Right lobe of liver (tissue), 4 donors: ENCODE measurements around the gene POLE4.

ENCODE experiments used
- POLR2A ChIP-seq: fragments of 450-650 bp; IDR thresholded peaks from one replicate; pipeline ENCODE4 v1.6.1; 2017; ENCODE audit warnings: antibody characterized with exemption, mild to moderate bottlenecking
- TF ChIP-seq, protein P1 (sequence below), 4 donors: fragments of 200-600 bp in 3 of 4; fragments of 450-650 bp in 1 of 4; IDR thresholded peaks; one replicate each; pipeline versions ENCODE4 v1.5.1 to v1.8.0; 2016 to 2022; ENCODE audit warnings: antibody characterized with exemption in 4 of 4, mild to moderate bottlenecking in 2 of 4
- donor health status: DM: no; HTN: no; CAD: no.
- donor health status: DM: no; HTN: no; CAD: no.
- donor health status: DM: no; HTN: yes; CAD: no.

DNA sequence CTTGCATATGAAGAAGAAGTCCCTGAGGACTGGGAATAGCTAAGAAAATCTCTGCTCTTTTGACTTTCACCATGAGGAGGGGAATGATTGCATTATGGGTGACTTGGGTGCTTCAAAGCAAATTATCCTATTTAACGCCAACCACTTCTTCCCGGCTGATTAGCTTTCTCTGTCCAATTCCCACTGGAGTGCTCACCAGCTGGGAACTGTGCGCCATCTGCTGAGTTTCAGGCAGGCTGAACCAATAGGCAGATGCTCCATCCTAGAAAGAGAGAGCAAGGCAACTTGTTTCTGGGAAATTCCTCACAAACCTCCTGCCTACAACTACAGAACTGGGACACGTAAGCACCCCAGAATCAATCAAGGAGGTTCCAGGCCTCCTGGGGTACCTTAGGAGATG lies 49.4 kb downstream of the POLE4 start:
- TF ChIP-seq, protein P1, sequence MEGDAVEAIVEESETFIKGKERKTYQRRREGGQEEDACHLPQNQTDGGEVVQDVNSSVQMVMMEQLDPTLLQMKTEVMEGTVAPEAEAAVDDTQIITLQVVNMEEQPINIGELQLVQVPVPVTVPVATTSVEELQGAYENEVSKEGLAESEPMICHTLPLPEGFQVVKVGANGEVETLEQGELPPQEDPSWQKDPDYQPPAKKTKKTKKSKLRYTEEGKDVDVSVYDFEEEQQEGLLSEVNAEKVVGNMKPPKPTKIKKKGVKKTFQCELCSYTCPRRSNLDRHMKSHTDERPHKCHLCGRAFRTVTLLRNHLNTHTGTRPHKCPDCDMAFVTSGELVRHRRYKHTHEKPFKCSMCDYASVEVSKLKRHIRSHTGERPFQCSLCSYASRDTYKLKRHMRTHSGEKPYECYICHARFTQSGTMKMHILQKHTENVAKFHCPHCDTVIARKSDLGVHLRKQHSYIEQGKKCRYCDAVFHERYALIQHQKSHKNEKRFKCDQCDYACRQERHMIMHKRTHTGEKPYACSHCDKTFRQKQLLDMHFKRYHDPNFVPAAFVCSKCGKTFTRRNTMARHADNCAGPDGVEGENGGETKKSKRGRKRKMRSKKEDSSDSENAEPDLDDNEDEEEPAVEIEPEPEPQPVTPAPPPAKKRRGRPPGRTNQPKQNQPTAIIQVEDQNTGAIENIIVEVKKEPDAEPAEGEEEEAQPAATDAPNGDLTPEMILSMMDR (IDR thresholded peaks at IDR 0.05): no peak
- no peak for TF ChIP-seq POLR2A
